Smooth muscle cell (in vitro differentiated cells): ENCODE results near the gene MYOF. TPM values are rescaled to one million over a fixed set of nuclear protein-coding genes. Genes with fewer than 3 reads are reported as not detected.

Experiments
- DNase-seq: peaks from one replicate; lab custom pipeline; 2025; ENCODE audit not compliant: unreplicated experiment; lab: John Stamatoyannopoulos, UW
- H2AFZ ChIP-seq: fragments of 200-600 bp; sonication (generic); 2 replicates; pipeline ENCODE4 v1.6.0; 2016; ENCODE audit warnings: antibody characterized with exemption, low read depth, mild to moderate bottlenecking
- H3F3A ChIP-seq: fragments of 200-600 bp; sonication (generic); 2 replicates; pipeline ENCODE4 v1.6.0; 2017; ENCODE audit warnings: antibody characterized with exemption, low read depth
- H3K27ac ChIP-seq: fragments of 200-600 bp; sonication (generic); 2 replicates; pipeline ENCODE4 v1.5.1; 2016; ENCODE audit warnings: low read depth, mild to moderate bottlenecking
- H3K27me3 ChIP-seq: fragments of 200-600 bp; sonication (generic); 2 replicates; pipeline ENCODE4 v1.6.1; 2016; ENCODE audit warnings: low read depth, mild to moderate bottlenecking
- H3K36me3 ChIP-seq: fragments of 200-600 bp; sonication (generic); 2 replicates; pipeline ENCODE4 v1.5.1; 2016; ENCODE audit warnings: low read depth
- H3K4me1 ChIP-seq: fragments of 200-600 bp; sonication (generic); 2 replicates; pipeline ENCODE4 v1.5.1; 2016; ENCODE audit warnings: low read depth
- H3K4me2 ChIP-seq: fragments of 200-600 bp; sonication (generic); 2 replicates; pipeline ENCODE4 v1.6.0; 2016; ENCODE audit warnings: mild to moderate bottlenecking
- H3K4me3 ChIP-seq: fragments of 200-600 bp; sonication (generic); 2 replicates; pipeline ENCODE4 v1.5.1; 2016; ENCODE audit warnings: mild to moderate bottlenecking
- H3K79me2 ChIP-seq: fragments of 200-600 bp; sonication (generic); 2 replicates; pipeline ENCODE4 v1.6.0; 2016; ENCODE audit warnings: low read depth, mild to moderate bottlenecking
- H3K9ac ChIP-seq: fragments of 200-600 bp; sonication (generic); 2 replicates; pipeline ENCODE4 v1.6.0; 2016; ENCODE audit warnings: low read depth
- H3K9me3 ChIP-seq: fragments of 200-600 bp; sonication (generic); replicated peaks from 2 replicates; pipeline ENCODE4 v1.5.1; 2016; ENCODE audit warnings: low read depth
- H4K20me1 ChIP-seq: fragments of 200-600 bp; sonication (generic); 2 replicates; pipeline ENCODE4 v1.6.0; 2016; ENCODE audit warnings: low read depth
- CTCF ChIP-seq: fragments of 200-600 bp; sonication (generic); IDR thresholded peaks from 2 replicates; pipeline ENCODE4 v1.5.1; 2017; ENCODE audit warnings: borderline replicate concordance, mild to moderate bottlenecking, antibody characterized with exemption; ENCODE audit not compliant: insufficient read depth, poor library complexity, severe bottlenecking
- WGBS: methylation state at CpG from one replicate; pipeline ENCODE4 v1.1.7; 2016; ENCODE audit warnings: low lambda C conversion rate; 5-methylcytosine and 5-hydroxymethylcytosine counted together
- polyA plus RNA-seq: library from polyadenylated mRNA; unstranded; fragments of >200 nt; fragmentation: Nextera tagmentation; extraction: Ambion mirVana; gene quantifications from 2 replicates; pipeline ENCODE4 v1.2.1, GENCODE V29; 2016
- total RNA-seq: library from RNA; depleted of rRNA; stranded (reverse); fragments of >200 nt; gene quantifications from 2 replicates; pipeline ENCODE4 v1.2.3, GENCODE V29; 2014

Gene MYOF
- total and polyA plus RNA-seq, 2 experiments from 2014 or later, result 29.6 to 99.5 TPM

GRCh38 chr10:93435621-93436397, 46.3 kb downstream of the MYOF start:
- H3K4me3 ChIP-seq, result peak overlapping the region; percentile 10

GRCh38 chr10:93434991-93435491, 47.1 kb downstream of the MYOF start:
- H3K36me3 ChIP-seq, result peaks cover 3% of the 10 kb centered on the region
- peaks cover 29% of the 10 kb centered on the region for H3K79me2 ChIP-seq
- H3K27me3 ChIP-seq, result no peaks in the 10 kb centered on the region
- 70% methylated on average over 6 of the region's 6 CpGs for WGBS
- H3F3A ChIP-seq, result peaks cover 22% of the 10 kb centered on the region
- peak overlapping the region; percentile 100 for H3K27ac ChIP-seq
- H4K20me1 ChIP-seq, result no peaks in the 10 kb centered on the region
- no peak for DNase-seq
- H3K4me3 ChIP-seq, result no peak overlapping the region
- H3K4me1 ChIP-seq, result peaks cover 47% of the 10 kb centered on the region
- H3K9me3 ChIP-seq, result no peaks in the 10 kb centered on the region
- no peak for TF ChIP-seq CTCF
- peak overlapping the region; percentile 99 for H3K9ac ChIP-seq
- peak overlapping the region; percentile 83 for H3K4me2 ChIP-seq
- no peak overlapping the region for H2AFZ ChIP-seq

More at GRCh38 chr10:93435621-93436397, 46.3 kb downstream of the MYOF start:
- Histone ChIP-seq H3K79me2 (peaks cover 29% of the 10 kb centered on the region), H3F3A (peaks cover 29% of the 10 kb centered on the region), H3K4me1 (peaks cover 49% of the 10 kb centered on the region), H3K36me3 (no peaks in the 10 kb centered on the region), H3K27ac (peak overlapping the region; percentile 100), H2AFZ (no peak overlapping the region), H3K27me3 (no peaks in the 10 kb centered on the region), H3K9ac (peak overlapping the region; percentile 99), H3K9me3 (no peaks in the 10 kb centered on the region), H3K4me2 (peak overlapping the region; percentile 83), H4K20me1 (no peaks in the 10 kb centered on the region)
- TF ChIP-seq CTCF, result no peak
- WGBS, result 29% methylated on average over 5 of the region's 5 CpGs
- no peak for DNase-seq

GRCh38 chr10:93431361-93431760, 50.8 kb downstream of the MYOF start:
- no peak overlapping the region for H3K27ac ChIP-seq
- no peak for TF ChIP-seq CTCF
- no peak overlapping the region for H3K4me2 ChIP-seq
- whole genome bisulfite sequencing, result 65% methylated on average over 4 of the region's 4 CpGs
- H3K9ac ChIP-seq, result no peak overlapping the region
- no peak for DNase-seq
- peaks cover 33% of the 10 kb centered on the region for H3K79me2 ChIP-seq
- no peaks in the 10 kb centered on the region for H3K27me3 ChIP-seq
- H3F3A ChIP-seq, result peaks cover 16% of the 10 kb centered on the region
- no peak overlapping the region for H3K4me3 ChIP-seq
- peaks cover 18% of the 10 kb centered on the region for H3K4me1 ChIP-seq
- no peaks in the 10 kb centered on the region for H3K9me3 ChIP-seq
- peaks cover 3% of the 10 kb centered on the region for H3K36me3 ChIP-seq
- no peak overlapping the region for H2AFZ ChIP-seq
- H4K20me1 ChIP-seq, result no peaks in the 10 kb centered on the region
